ENCODE data around the gene MYO5A.

- TF ChIP-seq CTCF (IDR thresholded peaks at IDR 0.05) (no peak), POLR2AphosphoS5 (IDR thresholded peaks at IDR 0.05; ENCODE audit: insufficient read depth in 1 of 2, low read depth in 1 of 2) (no peak), POLR2A (IDR thresholded peaks at IDR 0.05) (no peak)
These were observed 149.8 kb downstream of the MYO5A start for GRCh38 chr15:52378746-52379394.
